Progenitor cell of endocrine pancreas (in vitro differentiated cells): ENCODE results near the gene NFILZ. TPM values are rescaled to one million over a fixed set of nuclear protein-coding genes. Genes with fewer than 3 reads are reported as not detected.

ENCODE experiments used
- DNase-seq: peaks from one replicate; pipeline ENCODE4 v3.0.0; 2021; ENCODE audit warnings: low spot score; ENCODE audit not compliant: unreplicated experiment
- H3K27ac Mint-ChIP-seq: 2 replicates; pipeline ENCODE4 v1.8.0; 2021; ENCODE audit warnings: mild to moderate bottlenecking, moderate library complexity, mixed read lengths
- H3K27me3 Mint-ChIP-seq: 2 replicates; pipeline ENCODE4 v1.8.0; 2021; ENCODE audit warnings: mixed read lengths
- H3K36me3 Mint-ChIP-seq: 2 replicates; pipeline ENCODE4 v1.8.0; 2022; ENCODE audit warnings: mixed read lengths; ENCODE audit not compliant: insufficient read depth
- H3K4me1 Mint-ChIP-seq: 2 replicates; pipeline ENCODE4 v1.8.0; 2021; ENCODE audit warnings: low read depth, mixed read lengths
- H3K4me3 Mint-ChIP-seq: 2 replicates; pipeline ENCODE4 v1.8.0; 2021; ENCODE audit warnings: low read depth, mild to moderate bottlenecking, moderate library complexity, mixed read lengths
- H3K9me3 Mint-ChIP-seq: 2 replicates; pipeline ENCODE4 v1.8.0; 2021; ENCODE audit warnings: low read depth, mixed read lengths
- total RNA-seq: library from RNA; stranded (reverse); gene quantifications from 2 replicates; pipeline ENCODE4 v1.2.1, GENCODE V29; 2021
- TF ChIP-seq, protein P1 (sequence below): fragments of 200-600 bp; sonication (generic); IDR thresholded peaks from one replicate; pipeline ENCODE4 v1.5.0; 2021; ENCODE audit warnings: antibody characterized with exemption, mild to moderate bottlenecking; ENCODE audit not compliant: unreplicated experiment

NFILZ gene
- total RNA-seq, 1 donor from 2014 or later = not detected

- Mint-ChIP-seq H3K4me3 (no peak overlapping the region), H3K36me3 (no peaks in the 10 kb centered on the region), H3K27ac (no peak overlapping the region), H3K9me3 (no peaks in the 10 kb centered on the region), H3K4me1 (no peaks in the 10 kb centered on the region), H3K27me3 (peaks cover 33% of the 10 kb centered on the region)
- DNase-seq = no peak
- TF ChIP-seq, protein P1, sequence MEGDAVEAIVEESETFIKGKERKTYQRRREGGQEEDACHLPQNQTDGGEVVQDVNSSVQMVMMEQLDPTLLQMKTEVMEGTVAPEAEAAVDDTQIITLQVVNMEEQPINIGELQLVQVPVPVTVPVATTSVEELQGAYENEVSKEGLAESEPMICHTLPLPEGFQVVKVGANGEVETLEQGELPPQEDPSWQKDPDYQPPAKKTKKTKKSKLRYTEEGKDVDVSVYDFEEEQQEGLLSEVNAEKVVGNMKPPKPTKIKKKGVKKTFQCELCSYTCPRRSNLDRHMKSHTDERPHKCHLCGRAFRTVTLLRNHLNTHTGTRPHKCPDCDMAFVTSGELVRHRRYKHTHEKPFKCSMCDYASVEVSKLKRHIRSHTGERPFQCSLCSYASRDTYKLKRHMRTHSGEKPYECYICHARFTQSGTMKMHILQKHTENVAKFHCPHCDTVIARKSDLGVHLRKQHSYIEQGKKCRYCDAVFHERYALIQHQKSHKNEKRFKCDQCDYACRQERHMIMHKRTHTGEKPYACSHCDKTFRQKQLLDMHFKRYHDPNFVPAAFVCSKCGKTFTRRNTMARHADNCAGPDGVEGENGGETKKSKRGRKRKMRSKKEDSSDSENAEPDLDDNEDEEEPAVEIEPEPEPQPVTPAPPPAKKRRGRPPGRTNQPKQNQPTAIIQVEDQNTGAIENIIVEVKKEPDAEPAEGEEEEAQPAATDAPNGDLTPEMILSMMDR = no peak
Observed at GRCh38 chr19:8659905-8660304, 29.5 kb downstream of the NFILZ start.

DNA sequence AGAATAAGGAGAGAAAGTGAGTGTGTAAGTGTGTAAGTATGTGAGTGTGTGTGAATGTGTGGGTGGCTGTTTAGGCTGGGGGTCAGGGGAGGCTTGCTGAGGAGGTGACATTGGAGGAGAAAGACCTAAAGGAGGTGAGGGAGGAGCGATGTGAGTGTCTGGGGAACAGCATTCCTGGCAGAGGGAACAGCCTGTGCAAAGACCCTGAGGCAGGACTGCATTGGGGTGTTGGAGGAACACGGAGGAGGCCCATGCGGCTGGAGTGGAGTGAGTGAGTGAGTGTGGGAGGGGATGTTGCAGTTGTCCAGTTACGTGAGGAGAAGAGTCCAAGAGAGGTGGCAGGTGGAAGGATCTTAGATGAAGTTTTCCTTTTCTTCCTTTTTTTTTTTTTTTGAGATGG is 31.8 kb downstream of the NFILZ start:
- no peak for DNase-seq
- Mint-ChIP-seq H3K27me3 (peaks cover 29% of the 10 kb centered on the region), H3K4me3 (no peak overlapping the region), H3K36me3 (no peaks in the 10 kb centered on the region), H3K4me1 (no peaks in the 10 kb centered on the region), H3K9me3 (no peaks in the 10 kb centered on the region), H3K27ac (no peak overlapping the region)
- TF ChIP-seq, protein P1 = no peak

DNA sequence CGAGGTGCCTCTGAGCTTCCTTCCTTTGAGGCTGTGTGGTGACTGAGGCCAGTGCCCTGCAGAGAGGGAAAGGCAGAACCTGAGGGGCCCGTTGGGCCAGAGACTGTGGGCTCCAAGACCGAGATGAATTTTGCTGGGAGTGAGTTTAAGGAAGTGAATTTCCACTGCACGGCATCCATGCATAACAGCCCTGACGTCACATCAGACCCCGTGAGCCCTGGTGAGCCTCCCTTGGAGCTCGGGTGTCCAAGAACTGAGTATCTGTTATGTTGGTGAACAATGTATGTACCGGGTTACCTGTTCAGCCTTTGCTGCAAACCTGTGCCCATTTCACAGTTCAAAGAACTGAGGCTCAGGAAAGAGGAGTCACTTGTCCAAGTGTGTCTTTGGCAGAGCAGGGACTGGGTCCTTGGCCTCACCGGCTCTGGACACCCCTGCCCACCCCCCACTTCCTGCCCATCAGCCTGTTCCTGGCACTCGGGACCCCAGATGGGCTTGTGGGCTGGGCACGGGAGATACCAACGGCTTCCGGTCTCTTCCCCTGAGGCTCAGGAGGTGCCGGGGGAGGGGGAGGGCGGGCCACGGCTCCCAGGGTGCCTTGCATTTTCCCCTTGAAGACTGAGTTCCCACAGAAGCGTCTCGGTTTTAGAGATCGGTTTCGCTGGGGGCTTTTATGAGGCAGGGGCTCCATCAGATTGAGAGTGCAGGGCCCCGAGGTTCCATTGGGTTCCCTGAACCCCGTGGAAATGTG is 33.7 kb downstream of the NFILZ start:
- H3K9me3 Mint-ChIP-seq = no peaks in the 10 kb centered on the region
- TF ChIP-seq, protein P1 = no peak
- no peak overlapping the region for H3K27ac Mint-ChIP-seq
- no peaks in the 10 kb centered on the region for H3K36me3 Mint-ChIP-seq
- no peaks in the 10 kb centered on the region for H3K4me1 Mint-ChIP-seq
- peaks cover 23% of the 10 kb centered on the region for H3K27me3 Mint-ChIP-seq
- H3K4me3 Mint-ChIP-seq = no peak overlapping the region
- DNase-seq = no peak

DNA sequence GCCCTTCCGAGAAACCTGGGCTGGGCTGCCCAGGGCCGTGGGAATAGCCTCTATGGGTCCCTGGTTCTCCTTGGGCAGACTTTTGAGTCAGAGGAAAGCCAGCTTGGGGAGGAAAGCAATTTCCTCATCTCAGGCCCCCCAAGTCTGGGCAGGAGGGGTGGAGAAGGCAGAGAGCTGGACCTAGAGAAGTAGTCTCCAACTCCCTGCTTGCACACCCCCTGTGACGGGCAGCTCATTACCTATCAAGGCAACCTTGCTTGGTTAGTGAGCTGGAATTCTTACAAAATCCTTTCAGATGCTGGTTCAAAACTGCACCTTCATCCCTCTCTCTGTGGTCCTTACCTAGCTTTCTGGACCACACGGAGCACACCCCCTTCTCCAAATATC is 34.2 kb downstream of the NFILZ start:
- Mint-ChIP-seq H3K36me3 (no peaks in the 10 kb centered on the region), H3K4me3 (no peak overlapping the region), H3K9me3 (no peaks in the 10 kb centered on the region), H3K4me1 (no peaks in the 10 kb centered on the region), H3K27ac (no peak overlapping the region), H3K27me3 (peaks cover 23% of the 10 kb centered on the region)
- TF ChIP-seq, protein P1 = no peak
- DNase-seq = no peak

DNA sequence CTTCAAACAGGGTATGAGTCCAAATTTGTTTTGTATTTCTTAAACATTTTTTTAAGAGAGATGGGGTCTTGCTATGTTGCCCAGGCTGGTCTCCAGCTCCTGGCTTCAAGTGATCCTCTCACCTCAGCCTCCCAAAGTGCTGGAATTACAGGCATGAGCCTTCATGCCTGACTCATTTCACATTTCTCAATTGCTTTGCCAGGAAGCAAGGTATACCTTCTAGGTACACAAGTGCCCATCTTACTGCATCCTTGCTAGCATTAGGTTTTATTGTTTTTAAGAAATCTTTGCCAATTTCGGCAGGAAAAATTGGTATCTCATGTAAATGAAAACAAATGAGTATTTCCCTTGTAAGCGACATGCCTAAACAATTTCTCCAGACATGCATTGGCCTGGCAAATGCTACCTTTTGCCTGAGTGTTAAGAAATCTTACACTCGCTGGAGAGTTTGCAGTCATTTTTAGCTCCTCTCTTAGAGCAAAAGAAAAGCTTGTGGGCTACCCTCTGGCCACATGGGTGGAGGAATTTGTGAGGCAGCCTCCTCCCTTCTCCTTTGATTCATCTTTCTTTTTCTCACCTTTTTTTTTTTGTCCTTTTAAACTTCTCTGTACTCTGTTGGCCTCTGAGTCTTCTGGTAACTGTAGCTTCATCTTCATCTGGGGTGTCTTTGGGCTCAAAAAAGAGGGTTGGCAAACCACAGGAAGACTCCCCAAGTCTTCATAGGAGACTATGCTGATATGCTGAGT is 35.2 kb downstream of the NFILZ start:
- H3K4me1 Mint-ChIP-seq = no peaks in the 10 kb centered on the region
- H3K4me3 Mint-ChIP-seq = no peak overlapping the region
- H3K36me3 Mint-ChIP-seq = no peaks in the 10 kb centered on the region
- H3K27ac Mint-ChIP-seq = no peak overlapping the region
- peaks cover 23% of the 10 kb centered on the region for H3K27me3 Mint-ChIP-seq
- TF ChIP-seq, protein P1 = no peak
- no peak for DNase-seq
- H3K9me3 Mint-ChIP-seq = no peaks in the 10 kb centered on the region
